Ovary (tissue), 9 donors: ENCODE data around the gene GBF1. TPM values are rescaled to one million over a fixed set of nuclear protein-coding genes. Genes with fewer than 3 reads are reported as not detected.

Source experiments
- DNase-seq, 5 donors: peaks; one replicate each; pipeline ENCODE4 v3.0.0-alpha.2; 2019 to 2020
- H3K27ac ChIP-seq, 2 donors: fragments of 200-600 bp; one replicate each; pipeline versions ENCODE4 v1.5.1 to v1.8.0; 2019 to 2022
- H3K27me3 ChIP-seq: fragments of 200-600 bp; one replicate; pipeline ENCODE4 v1.8.0; 2022
- H3K36me3 ChIP-seq: fragments of 200-600 bp; sonication (generic); one replicate; pipeline ENCODE4 v1.5.1; 2019
- H3K4me1 ChIP-seq: one replicate; pipeline ENCODE4 v1.8.1; 2013; ENCODE audit warnings: mild to moderate bottlenecking, moderate library complexity; ENCODE audit not compliant: insufficient read depth
- H3K4me3 ChIP-seq: fragments of 200-600 bp; sonication (generic); one replicate; pipeline ENCODE4 v1.5.1; 2017
- H3K9me3 ChIP-seq, 2 donors: fragments of 200-600 bp in 1 of 2; sonication (generic) in 1 of 2; one replicate each; pipeline versions ENCODE4 v1.5.1 to v1.8.1; 2013 to 2019; ENCODE audit warnings: mild to moderate bottlenecking in 1 of 2, moderate library complexity in 1 of 2
- CTCF ChIP-seq, 3 donors: fragments of 450-650 bp in 2 of 3; fragments of 200-600 bp in 1 of 3; IDR thresholded peaks; one replicate each; pipeline versions ENCODE4 v1.5.1 to v1.8.0; 2016 to 2022; ENCODE audit warnings: antibody characterized with exemption in 3 of 3, mild to moderate bottlenecking in 1 of 3
- EP300 ChIP-seq: sonication (generic); formaldehyde crosslinking; IDR thresholded peaks from one replicate; pipeline ENCODE4 v1.6.1; 2017; ENCODE audit warnings: antibody characterized with exemption
- POLR2A ChIP-seq: fragments of 450-650 bp; IDR thresholded peaks from one replicate; pipeline ENCODE4 v1.6.1; 2017; ENCODE audit warnings: antibody characterized with exemption, mild to moderate bottlenecking, moderate library complexity
- WGBS, 3 donors: extraction: QIAGEN DNeasy Blood & Tissue Kit in 1 of 3; methylation state at CpG; one replicate each; pipeline versions ENCODE4 v1.1.5 to v1.1.7; 2013 to 2017; 5-methylcytosine and 5-hydroxymethylcytosine counted together
- intact Hi-C, 4 donors: fragments of 100-400 bp; cut with DNase I; formaldehyde crosslinking; loops; one replicate each; pipeline versions ENCODE4 v1.11.0 to v1.15.1; 2022 to 2023
- polyA plus RNA-seq, 2 donors: library from polyadenylated mRNA; stranded (reverse); fragments of 200-250 nt in 1 of 2; fragments of 350-450 nt in 1 of 2; fragmentation: Illumina TruSeq in 1 of 2; extraction: RNeasy Lipid Tissue Mini Kit (QIAGEN cat#74804) in 1 of 2; gene quantifications; one replicate each; pipeline ENCODE4 v1.2.3, GENCODE V29; 2013 to 2014
- total RNA-seq, 7 donors: library from RNA; depleted of rRNA in 2 of 7; stranded (reverse); fragments of >200 nt in 2 of 7; fragmentation: NEBNext Ultra II Directional in 3 of 7; extraction: Animal tissue kit (Norgen Biotek cat#: 25700) in 3 of 7; gene quantifications; one replicate each; pipeline versions ENCODE4 v1.1.0 to v1.2.4, GENCODE V29; 2016 to 2023
- donor health status: DM: no; HTN: no; CAD: no; lungs with moderate emphysema.
- donor health status: DM: no; HTN: no; CAD: no.
- donor health status: Bipolar disorder and iron deficiency.
- donor health status: DM: yes; HTN: yes; CAD: no.
- donor health status: DM: no; HTN: no; CAD: no.
- donor health status: DM: yes; HTN: yes; CAD: no.

Gene GBF1
- total and polyA plus RNA-seq, 9 donors = 13.2 to 43.2 (median 34.4) TPM

- no peak for TF ChIP-seq CTCF (IDR thresholded peaks at IDR 0.05)
- no peak for TF ChIP-seq POLR2A
- no peak for TF ChIP-seq EP300
- WGBS, 3 donors = 84 to 96% (median 91%) methylated on average over 4 of the region's 4 CpGs
- peaks cover 8% of the 10 kb centered on the region for H3K4me1 ChIP-seq
These were observed 19.0 kb downstream of the GBF1 start for GRCh38 chr10:102264371-102264770.

GRCh38 chr10:102266670-102267069, 21.3 kb downstream of the GBF1 start:
- WGBS, 3 donors = 98% methylated on average over 3 of the region's 3 CpGs
- H3K27me3 ChIP-seq = no peaks in the 10 kb centered on the region
- TF ChIP-seq CTCF (IDR thresholded peaks at IDR 0.05) = no peak
- no peak for TF ChIP-seq POLR2A
- TF ChIP-seq EP300 = no peak
- DNase-seq = no peak
- no peak overlapping the region for H3K27ac ChIP-seq
- H3K4me3 ChIP-seq = no peak overlapping the region
- no peaks in the 10 kb centered on the region for H3K36me3 ChIP-seq
- no peaks in the 10 kb centered on the region for H3K9me3 ChIP-seq
- intact Hi-C loops = no loop called here
- peaks cover 7% of the 10 kb centered on the region for H3K4me1 ChIP-seq

More at GRCh38 chr10:102264371-102264770, 19.0 kb downstream of the GBF1 start:
- no peak for DNase-seq
- H3K27ac ChIP-seq = no peak overlapping the region
- H3K9me3 ChIP-seq = no peaks in the 10 kb centered on the region
- intact Hi-C loops = no loop called here
- H3K36me3 ChIP-seq = no peaks in the 10 kb centered on the region
- no peaks in the 10 kb centered on the region for H3K27me3 ChIP-seq
- H3K4me3 ChIP-seq = no peak overlapping the region

- Histone ChIP-seq H3K36me3 (no peaks in the 10 kb centered on the region), H3K4me1 (peaks cover 3% of the 10 kb centered on the region), H3K27me3 (no peaks in the 10 kb centered on the region), H3K4me3 (no peak overlapping the region), H3K9me3 (no peaks in the 10 kb centered on the region), H3K27ac (no peak overlapping the region)
- intact Hi-C loops = no loop called here
- no peak for DNase-seq
- TF ChIP-seq EP300 (no peak), POLR2A (no peak), CTCF (IDR thresholded peaks at IDR 0.05) (no peak)
These were observed 22.4 kb downstream of the GBF1 start for GRCh38 chr10:102267748-102268147.

- intact Hi-C loops = no loop called here
- no peak for TF ChIP-seq EP300
- no peak for TF ChIP-seq POLR2A
- no peak for TF ChIP-seq CTCF (IDR thresholded peaks at IDR 0.05)
- no peaks in the 10 kb centered on the region for H3K27me3 ChIP-seq
These were observed 23.1 kb downstream of the GBF1 start for GRCh38 chr10:102268375-102268888.

More at GRCh38 chr10:102268375-102268888, 23.1 kb downstream of the GBF1 start:
- H3K4me3 ChIP-seq = no peak overlapping the region
- no peaks in the 10 kb centered on the region for H3K9me3 ChIP-seq
- H3K36me3 ChIP-seq = no peaks in the 10 kb centered on the region
- no peak overlapping the region for H3K27ac ChIP-seq
- DNase-seq = no peak
- peaks cover 3% of the 10 kb centered on the region for H3K4me1 ChIP-seq
